Activated T-cell treated with anti-CD3 and anti-CD28 coated beads, Interleukin-2, amount 50 U/mL, for 48 hours (primary cell): Measurements from ENCODE around the gene JRKL.
"Not testable (repeated sequence)": the region's sequence is repeated elsewhere in the genome, so short reads cannot be mapped to it uniquely, and the experiment has no call there.

ENCODE experiments used
- DNase-seq, 2 experiments: peaks; one replicate each; pipeline ENCODE4 v3.0.0-alpha.2; 2020

JRKL gene

DNA sequence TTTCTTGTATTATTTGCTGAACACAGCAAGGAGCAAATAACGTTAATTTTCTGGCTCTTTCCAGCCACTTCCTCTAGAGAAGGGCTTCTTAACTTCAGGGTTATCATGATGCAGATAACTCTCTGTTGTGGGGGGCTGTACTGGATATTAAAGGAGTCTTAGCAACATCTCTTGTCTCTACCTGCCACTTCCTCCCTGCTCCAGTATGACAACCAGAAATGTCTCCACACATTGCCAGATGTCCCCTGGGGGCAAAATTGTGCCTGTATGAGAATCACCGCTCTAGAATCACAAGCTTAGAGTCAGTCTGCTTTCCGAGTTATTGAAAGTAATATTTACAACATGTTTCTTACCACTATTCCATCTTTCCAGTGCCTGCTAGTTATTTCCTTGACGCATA is 6.8 kb downstream of the JRKL start:
- no peak for DNase-seq

DNA sequence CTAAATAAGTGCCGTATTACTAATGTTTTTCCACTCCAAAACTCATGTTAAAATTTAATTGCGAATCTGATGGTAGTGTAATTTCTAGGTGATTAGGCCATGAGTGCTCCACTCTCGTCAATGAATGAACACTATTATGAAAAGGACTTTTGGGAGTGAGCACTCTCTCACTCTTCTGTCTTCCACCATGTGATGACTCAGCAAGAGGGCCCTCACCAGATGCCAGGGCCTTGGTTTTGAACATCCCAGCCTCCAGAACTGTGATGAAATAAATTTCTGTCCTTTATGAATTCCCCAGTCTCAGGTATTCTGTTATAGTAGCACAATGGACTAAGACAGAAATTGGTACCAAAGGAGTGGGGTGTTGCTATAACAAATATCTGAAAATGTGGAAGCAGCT is 8.1 kb downstream of the JRKL start:
- DNase-seq = no peak

DNA sequence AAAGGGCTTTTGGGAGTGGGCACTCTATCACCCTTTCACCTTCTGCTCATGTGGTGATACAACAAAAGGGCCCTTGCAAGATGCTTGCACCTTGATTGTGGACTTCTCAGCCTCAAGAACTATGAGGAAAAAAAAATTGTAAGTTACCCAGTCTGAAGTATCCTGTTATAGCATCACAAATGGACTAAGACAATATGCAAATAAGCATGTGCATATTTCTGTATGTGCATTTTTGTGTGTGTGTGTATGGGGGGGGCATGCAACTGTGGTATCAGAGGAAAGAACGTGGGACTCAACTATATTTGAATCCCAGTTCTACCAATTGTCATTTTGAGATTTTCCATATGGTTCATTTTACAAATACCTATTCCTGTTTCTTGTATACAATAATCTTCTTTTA is 10.9 kb downstream of the JRKL start:
- DNase-seq = no peak

DNA sequence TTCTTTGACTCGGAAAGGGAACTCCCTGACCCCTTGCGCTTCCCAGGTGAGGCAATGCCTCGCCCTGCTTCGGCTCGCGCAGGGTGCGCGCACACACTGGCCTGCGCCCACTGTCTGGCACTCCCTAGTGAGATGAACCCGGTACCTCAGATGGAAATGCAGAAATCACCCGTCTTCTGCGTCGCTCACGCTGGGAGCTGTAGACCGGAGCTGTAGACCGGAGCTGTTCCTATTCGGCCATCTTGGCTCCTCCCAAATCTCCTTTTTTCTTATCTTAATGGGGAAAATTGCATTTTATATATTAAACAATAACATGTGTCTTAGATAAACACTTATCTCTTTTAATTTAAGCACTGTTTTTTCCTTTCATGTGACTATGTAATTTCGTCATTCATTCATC is 21.6 kb downstream of the JRKL start:
- not testable (repeated sequence) for DNase-seq

DNA sequence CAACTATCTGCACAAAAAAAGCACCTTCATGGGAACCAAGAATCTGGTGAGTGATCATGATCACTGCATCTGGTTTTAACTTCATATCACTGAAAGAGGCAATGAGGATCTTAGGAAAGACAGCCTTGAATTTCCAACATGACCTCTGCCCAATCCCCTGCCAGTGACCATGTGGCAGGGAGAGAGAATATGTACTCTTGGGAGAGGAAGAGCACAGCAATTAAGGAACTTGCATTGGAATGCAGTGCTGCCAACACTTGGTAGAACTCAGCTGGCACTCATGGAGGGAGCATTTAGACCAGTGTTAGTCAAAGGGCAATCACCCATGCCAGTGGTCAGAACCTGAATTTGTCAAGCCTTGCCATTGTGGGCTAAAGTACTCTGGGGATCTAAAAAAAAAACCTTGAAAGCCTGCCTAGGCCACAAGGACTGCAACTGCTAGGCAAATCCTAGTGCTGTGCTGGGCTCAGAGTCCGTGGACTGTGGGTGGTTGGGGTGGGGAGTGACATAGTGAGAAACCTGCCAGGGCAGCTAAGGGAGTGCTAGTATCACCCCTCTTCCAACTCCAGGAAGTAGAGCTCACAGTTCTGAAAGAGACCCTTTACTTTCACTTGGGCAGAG is 23.1 kb downstream of the JRKL start:
- DNase-seq = no peak

DNA sequence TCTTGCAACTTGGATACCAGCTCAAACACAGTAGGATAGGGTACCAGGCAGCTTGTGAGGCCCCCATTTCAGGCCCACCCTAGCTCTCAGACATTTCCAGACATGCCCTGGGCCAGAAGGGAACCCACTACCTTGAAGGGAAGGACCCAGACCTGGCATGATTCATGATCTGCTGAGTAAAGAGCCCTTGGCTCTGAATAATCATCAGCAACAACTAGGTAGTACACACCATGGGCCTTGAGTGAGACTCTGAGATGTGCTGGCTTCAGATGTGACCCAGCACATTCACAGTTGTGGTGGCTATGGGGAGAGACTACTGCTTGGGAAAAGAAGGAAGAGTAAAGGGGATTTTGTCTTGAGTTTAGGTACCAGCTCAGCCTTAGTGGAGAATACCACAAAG is 23.6 kb downstream of the JRKL start:
- no peak for DNase-seq

DNA sequence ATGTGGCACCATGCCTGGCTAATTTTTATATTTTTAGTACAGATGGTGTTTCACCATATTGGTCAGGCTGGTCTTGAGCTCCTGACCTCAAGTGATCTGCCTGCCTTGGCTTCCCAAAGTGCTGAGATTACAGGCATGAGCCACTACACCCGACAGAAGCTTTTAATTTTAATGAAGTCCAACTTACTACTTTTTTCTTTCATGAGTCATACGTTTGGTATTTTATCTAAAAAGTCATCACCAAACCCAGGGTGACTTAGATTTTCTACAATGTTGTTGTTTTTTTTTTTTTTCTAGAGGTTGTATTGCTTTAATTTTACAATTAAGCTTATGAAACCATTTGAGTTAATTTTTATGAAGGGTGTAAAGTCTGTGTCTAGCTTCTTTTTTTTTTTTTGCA is 34.9 kb downstream of the JRKL start:
- DNase-seq = no peak

DNA sequence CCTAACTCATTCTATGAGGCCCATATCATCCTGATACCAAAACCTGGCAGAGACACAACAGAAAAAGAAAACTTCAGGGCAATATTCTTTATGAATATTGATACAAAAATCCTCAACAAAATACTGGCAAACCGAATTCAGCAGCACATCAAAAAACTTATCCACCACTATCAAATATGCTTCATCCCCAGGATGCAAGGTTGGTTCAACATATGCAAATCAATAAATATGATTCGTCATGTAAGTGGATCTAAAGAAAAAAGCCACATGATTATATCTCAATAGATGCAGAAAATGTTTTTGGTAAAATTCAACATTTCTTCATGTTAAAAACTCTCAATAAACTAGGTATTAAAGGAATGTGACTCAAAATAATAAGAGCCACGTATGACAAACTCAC is 40.9 kb downstream of the JRKL start:
- no peak for DNase-seq

DNA sequence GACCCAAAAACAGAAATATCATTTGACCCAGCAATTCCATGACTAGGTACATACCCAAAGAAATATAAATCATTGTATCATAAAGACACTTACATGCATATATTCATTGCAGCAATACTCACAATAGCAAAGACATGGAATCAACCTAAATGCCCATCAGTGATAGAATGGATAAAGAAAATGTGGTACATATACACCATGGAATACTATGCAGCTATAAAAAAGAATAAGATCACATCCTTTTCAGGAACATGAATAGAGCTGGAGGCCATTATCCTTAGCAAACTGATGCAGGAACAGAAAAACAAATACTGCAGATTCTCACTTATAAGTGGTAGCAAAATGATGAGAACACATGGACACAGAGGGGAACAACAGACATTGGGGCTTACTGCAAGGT is 42.8 kb downstream of the JRKL start:
- not testable (repeated sequence) for DNase-seq
